ENCODE results near the gene ADRA2C. TPM values are rescaled to one million over a fixed set of nuclear protein-coding genes. Genes with fewer than 3 reads are reported as not detected.

ADRA2C gene
- total and polyA plus RNA-seq, 2 of the 13 experiments (the other 11 are each of a cell fraction or from before 2014, with no cell fraction given): 15.4 to 69.7 TPM

GRCh38 chr4:3783693-3784306 is 17.6 kb downstream of the ADRA2C start (continued):
- TF ChIP-seq, protein P1, sequence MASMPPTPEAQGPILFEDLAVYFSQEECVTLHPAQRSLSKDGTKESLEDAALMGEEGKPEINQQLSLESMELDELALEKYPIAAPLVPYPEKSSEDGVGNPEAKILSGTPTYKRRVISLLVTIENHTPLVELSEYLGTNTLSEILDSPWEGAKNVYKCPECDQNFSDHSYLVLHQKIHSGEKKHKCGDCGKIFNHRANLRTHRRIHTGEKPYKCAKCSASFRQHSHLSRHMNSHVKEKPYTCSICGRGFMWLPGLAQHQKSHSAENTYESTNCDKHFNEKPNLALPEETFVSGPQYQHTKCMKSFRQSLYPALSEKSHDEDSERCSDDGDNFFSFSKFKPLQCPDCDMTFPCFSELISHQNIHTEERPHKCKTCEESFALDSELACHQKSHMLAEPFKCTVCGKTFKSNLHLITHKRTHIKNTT (CRISPR knock-in tag; IDR thresholded peaks at IDR 0.05): no peak
- TF ChIP-seq NR2F1 (CRISPR knock-in tag; IDR thresholded peaks at IDR 0.05): no peak
- no peak for TF ChIP-seq ZBTB25 (CRISPR knock-in tag; IDR thresholded peaks at IDR 0.05)
- no peak for TF ChIP-seq GATAD2A (CRISPR knock-in tag; IDR thresholded peaks at IDR 0.05)
- no peak for TF ChIP-seq ZSCAN22 (CRISPR knock-in tag; IDR thresholded peaks at IDR 0.05)
- TF ChIP-seq YY1 (IDR thresholded peaks at IDR 0.05; ENCODE audit: insufficient read depth, insufficient replicate concordance, low read depth, low read length): peak; percentile 20
- no peak for TF ChIP-seq ZNF335 (CRISPR knock-in tag; IDR thresholded peaks at IDR 0.05)
- 0 out of 2 replicates have a peak, but pooled peaks have one; percentile 19 for TF ChIP-seq TSC22D2 (CRISPR knock-in tag; IDR thresholded peaks at IDR 0.05; ENCODE audit: borderline replicate concordance)
- no peak for TF ChIP-seq KLF11 (CRISPR knock-in tag; IDR thresholded peaks at IDR 0.05)

All from HepG2 (cell line).